PC-3 (cell line): ENCODE measurements around the gene RHEBL1. TPM values are rescaled to one million over a fixed set of nuclear protein-coding genes. Genes with fewer than 3 reads are reported as not detected.
A peak's percentile ranks its signal among the peaks of the same experiment; 100 is the strongest.

Experiments
- ATAC-seq: fragments of 200-7000 bp; cut with Tn5 transposase; 2 replicates; pipeline ENCODE4 v1.9.1; 2020; ENCODE audit warnings: mild to moderate bottlenecking, moderate library complexity
- BruUV-seq: library from RNA; stranded (reverse); fragments of 400-500 nt; replicated peaks from 2 replicates; lab custom pipeline; 2021; lab: Mats Ljungman, UMichigan
- CTCF ChIA-PET: fragments of 300-600 bp; sonication (Branson Sonifier 250); formaldehyde crosslinking; loops from one replicate; lab custom pipeline; 2022; ENCODE audit warnings: antibody characterized with exemption; lab: Charles Lee
- POLR2A ChIA-PET: fragments of 300-600 bp; sonication (Branson Sonifier 250); formaldehyde crosslinking; loops from one replicate; lab custom pipeline; 2022; ENCODE audit warnings: antibody characterized with exemption; ENCODE audit not compliant: unreplicated experiment; lab: Charles Lee
- DNase-seq: peaks from one replicate; pipeline ENCODE4 v3.0.0-alpha.2; 2015
- H2AFZ ChIP-seq: fragments of 300-600 bp; sonication (generic); 2 replicates; pipeline ENCODE4 v1.6.0; 2016; ENCODE audit warnings: antibody characterized with exemption, low read length
- H3F3A ChIP-seq: fragments of 300-600 bp; sonication (generic); one replicate; pipeline ENCODE4 v1.6.0; 2017; ENCODE audit warnings: antibody characterized with exemption, low read length, control low read depth, mild to moderate bottlenecking; ENCODE audit not compliant: unreplicated experiment
- H3K27ac ChIP-seq: fragments of 300-600 bp; sonication (generic); 2 replicates; pipeline ENCODE4 v1.5.1; 2016; ENCODE audit warnings: mild to moderate bottlenecking, low read length
- H3K27me3 ChIP-seq: fragments of 300-600 bp; sonication (generic); 2 replicates; pipeline ENCODE4 v1.6.1; 2016; ENCODE audit warnings: low read length, mixed read lengths
- H3K36me3 ChIP-seq: fragments of 300-600 bp; sonication (generic); 2 replicates; pipeline ENCODE4 v1.6.1; 2016; ENCODE audit warnings: low read depth, mixed run types, low read length, mixed read lengths
- H3K4me1 ChIP-seq: fragments of 300-600 bp; sonication (generic); 2 replicates; pipeline ENCODE4 v1.5.1; 2016; ENCODE audit warnings: low read length; ENCODE audit not compliant: insufficient read depth
- H3K4me2 ChIP-seq: fragments of 300-600 bp; sonication (generic); 2 replicates; pipeline ENCODE4 v1.6.0; 2016; ENCODE audit warnings: low read length
- H3K4me3 ChIP-seq: fragments of 300-600 bp; sonication (generic); 2 replicates; pipeline ENCODE4 v1.5.1; 2016; ENCODE audit warnings: mild to moderate bottlenecking, low read length, mixed read lengths
- H3K79me2 ChIP-seq: fragments of 300-600 bp; sonication (generic); 2 replicates; pipeline ENCODE4 v1.6.1; 2017; ENCODE audit warnings: low read length, mixed read lengths
- H3K9ac ChIP-seq: fragments of 300-600 bp; sonication (generic); 2 replicates; pipeline ENCODE4 v1.6.0; 2016; ENCODE audit warnings: mild to moderate bottlenecking, low read length
- H3K9me2 ChIP-seq: fragments of 300-600 bp; sonication (generic); replicated peaks from 2 replicates; pipeline ENCODE4 v1.6.1; 2016; ENCODE audit warnings: mixed run types, low read length, mixed read lengths
- H3K9me3 ChIP-seq: fragments of 300-600 bp; sonication (generic); 2 replicates; pipeline ENCODE4 v1.6.1; 2016; ENCODE audit warnings: low read length, mixed read lengths
- H4K20me1 ChIP-seq: fragments of 300-600 bp; sonication (generic); 2 replicates; pipeline ENCODE4 v1.6.1; 2016; ENCODE audit warnings: low read length, mixed read lengths
- EZH2 ChIP-seq: fragments of 300-600 bp; sonication (generic); IDR thresholded peaks from one replicate; pipeline ENCODE4 v1.6.1; 2017; ENCODE audit warnings: antibody characterized with exemption, mild to moderate bottlenecking, low read length; ENCODE audit not compliant: unreplicated experiment
- EZH2phosphoT487 ChIP-seq: fragments of 300-600 bp; sonication (generic); IDR thresholded peaks from 2 replicates; pipeline ENCODE4 v1.6.1; 2018; ENCODE audit warnings: mild to moderate bottlenecking, antibody characterized with exemption, low read length, borderline replicate concordance
- intact Hi-C: fragments of 100-400 bp; cut with micrococcal nuclease; formaldehyde crosslinking; loops from 2 replicates; pipeline ENCODE4 v1.9.0; 2023
- total RNA-seq: library from RNA; depleted of rRNA; stranded (reverse); fragments of >200 nt; gene quantifications from 2 replicates; pipeline ENCODE4 v1.2.3, GENCODE V29; 2014
- TF ChIP-seq, protein P1 (sequence below): fragments of 300-600 bp; sonication (generic); conservative IDR thresholded peaks from 2 replicates; pipeline ENCODE4 v1.5.1; 2017; ENCODE audit warnings: antibody characterized with exemption, low read depth, mild to moderate bottlenecking, low read length

RHEBL1 gene
- total RNA-seq, 1 experiment from 2014 or later, result 5.0 TPM

DNA sequence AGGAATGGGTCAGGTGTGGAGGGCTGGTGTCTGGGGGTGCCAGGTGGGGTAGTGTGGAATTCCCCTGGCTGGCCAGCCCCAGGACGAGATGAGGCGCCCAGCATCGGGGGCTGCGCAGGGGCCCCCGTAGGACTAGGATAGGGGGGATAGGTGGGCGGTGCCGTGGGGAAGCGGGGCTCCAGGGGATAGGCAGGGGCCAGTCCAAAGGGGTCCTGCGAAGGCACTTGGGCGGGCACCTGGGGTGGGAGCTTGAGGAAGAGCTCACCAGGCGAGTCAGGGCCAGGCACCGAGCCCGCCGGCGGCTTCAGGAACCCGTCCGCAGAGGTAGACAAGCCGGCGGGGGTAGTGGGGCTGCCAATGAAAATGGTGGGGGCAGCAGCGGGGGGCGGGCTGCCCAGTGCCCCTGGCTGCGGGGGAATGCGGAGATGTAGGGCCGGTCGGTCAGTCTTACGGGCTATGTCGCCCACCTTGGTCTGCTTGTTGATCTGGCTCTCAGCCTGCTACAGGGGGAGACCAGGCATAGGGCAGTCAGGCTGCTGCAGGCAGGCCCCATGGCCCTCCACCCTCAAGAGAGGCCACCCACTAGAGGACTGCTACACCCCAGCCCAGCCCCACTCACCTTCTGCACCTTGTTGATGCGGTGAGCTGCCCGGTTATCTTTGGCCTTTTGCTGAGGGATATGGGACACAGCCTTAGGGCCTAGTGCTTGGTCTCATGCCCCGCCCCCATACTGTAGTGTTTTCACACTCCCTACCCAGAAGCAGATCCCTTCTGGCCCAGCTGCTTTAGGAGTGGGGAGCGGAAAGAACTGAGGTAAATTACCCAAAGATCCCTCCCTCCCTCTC lies 28.5 kb downstream of the RHEBL1 start:
- TSS peak; percentile 5 for BruUV-seq
- H3K27me3 ChIP-seq, result no peaks in the 10 kb centered on the region
- intact Hi-C loops, result no loop called here
- H3K36me3 ChIP-seq, result peaks cover 87% of the 10 kb centered on the region
- H3K79me2 ChIP-seq, result no peaks in the 10 kb centered on the region
- ChIA-PET CTCF (no interaction called here), POLR2A (interaction anchor here (0.6 kb wide), 1 partner anchor 22 kb away, joined by 5 read pairs; no protein-coding TSS in a partner anchor)
- no peaks in the 10 kb centered on the region for H3F3A ChIP-seq
- no peak for DNase-seq
- H3K9me2 ChIP-seq, result no peaks in the 10 kb centered on the region
- no peak overlapping the region for H3K4me3 ChIP-seq
- H3K9ac ChIP-seq, result no peak overlapping the region
- H2AFZ ChIP-seq, result no peak overlapping the region
- no peaks in the 10 kb centered on the region for H3K9me3 ChIP-seq
- TF ChIP-seq EZH2phosphoT487 (no peak), EZH2 (no peak)
- TF ChIP-seq, protein P1, sequence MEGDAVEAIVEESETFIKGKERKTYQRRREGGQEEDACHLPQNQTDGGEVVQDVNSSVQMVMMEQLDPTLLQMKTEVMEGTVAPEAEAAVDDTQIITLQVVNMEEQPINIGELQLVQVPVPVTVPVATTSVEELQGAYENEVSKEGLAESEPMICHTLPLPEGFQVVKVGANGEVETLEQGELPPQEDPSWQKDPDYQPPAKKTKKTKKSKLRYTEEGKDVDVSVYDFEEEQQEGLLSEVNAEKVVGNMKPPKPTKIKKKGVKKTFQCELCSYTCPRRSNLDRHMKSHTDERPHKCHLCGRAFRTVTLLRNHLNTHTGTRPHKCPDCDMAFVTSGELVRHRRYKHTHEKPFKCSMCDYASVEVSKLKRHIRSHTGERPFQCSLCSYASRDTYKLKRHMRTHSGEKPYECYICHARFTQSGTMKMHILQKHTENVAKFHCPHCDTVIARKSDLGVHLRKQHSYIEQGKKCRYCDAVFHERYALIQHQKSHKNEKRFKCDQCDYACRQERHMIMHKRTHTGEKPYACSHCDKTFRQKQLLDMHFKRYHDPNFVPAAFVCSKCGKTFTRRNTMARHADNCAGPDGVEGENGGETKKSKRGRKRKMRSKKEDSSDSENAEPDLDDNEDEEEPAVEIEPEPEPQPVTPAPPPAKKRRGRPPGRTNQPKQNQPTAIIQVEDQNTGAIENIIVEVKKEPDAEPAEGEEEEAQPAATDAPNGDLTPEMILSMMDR, result no peak
- no peak overlapping the region for H3K4me2 ChIP-seq
- H3K4me1 ChIP-seq, result no peaks in the 10 kb centered on the region
- H4K20me1 ChIP-seq, result no peaks in the 10 kb centered on the region
- ATAC-seq, result peak; percentile 26
- H3K27ac ChIP-seq, result no peak overlapping the region

DNA sequence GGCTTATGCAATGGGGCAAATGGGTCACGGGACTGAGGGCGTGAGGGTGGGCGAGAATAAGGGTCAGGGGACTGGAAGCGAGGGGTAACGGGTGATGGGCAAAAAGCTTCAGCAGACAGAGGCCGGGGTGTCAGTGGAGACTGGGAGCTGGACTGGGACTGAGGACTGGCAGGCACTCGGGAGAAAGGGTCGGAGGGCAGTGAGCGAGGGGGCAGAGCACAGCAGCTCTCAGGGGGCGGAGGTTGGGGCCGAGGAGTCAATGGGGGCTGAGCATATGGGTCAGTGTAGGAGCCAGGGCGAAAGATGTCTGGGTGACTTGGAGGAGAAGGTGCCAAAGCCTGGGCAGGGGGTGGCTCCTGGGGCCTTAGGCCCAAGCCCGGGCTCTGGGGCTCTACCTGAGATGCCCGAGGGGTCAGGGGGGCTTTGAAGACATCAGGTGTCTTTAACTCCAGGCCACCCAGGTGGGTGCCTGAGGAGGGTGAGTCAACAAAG lies 29.4 kb downstream of the RHEBL1 start:
- no peaks in the 10 kb centered on the region for H3F3A ChIP-seq
- TF ChIP-seq EZH2 (no peak), EZH2phosphoT487 (no peak)
- TF ChIP-seq, protein P1, result no peak
- intact Hi-C loops, result no loop called here
- H3K27ac ChIP-seq, result no peak overlapping the region
- no peak overlapping the region for H3K4me2 ChIP-seq
- no peak for DNase-seq
- no peaks in the 10 kb centered on the region for H3K9me3 ChIP-seq
- no peak for ATAC-seq
- no peaks in the 10 kb centered on the region for H4K20me1 ChIP-seq
- H3K4me1 ChIP-seq, result no peaks in the 10 kb centered on the region
- H3K9ac ChIP-seq, result no peak overlapping the region
- CTCF ChIA-PET, result no interaction called here
- no peaks in the 10 kb centered on the region for H3K27me3 ChIP-seq
- no peak overlapping the region for H3K4me3 ChIP-seq
- H2AFZ ChIP-seq, result no peak overlapping the region
- H3K79me2 ChIP-seq, result no peaks in the 10 kb centered on the region
- no peaks in the 10 kb centered on the region for H3K9me2 ChIP-seq
- no TSS peak for BruUV-seq
- peaks cover 80% of the 10 kb centered on the region for H3K36me3 ChIP-seq
- POLR2A ChIA-PET, result no interaction called here
